ENCODE measurements around the gene OR51V1. TPM values are rescaled to one million over a fixed set of nuclear protein-coding genes. Genes with fewer than 3 reads are reported as not detected.

The OR51V1 gene
- total RNA-seq, 4 donors from 2014 or later, result not detected

DNA sequence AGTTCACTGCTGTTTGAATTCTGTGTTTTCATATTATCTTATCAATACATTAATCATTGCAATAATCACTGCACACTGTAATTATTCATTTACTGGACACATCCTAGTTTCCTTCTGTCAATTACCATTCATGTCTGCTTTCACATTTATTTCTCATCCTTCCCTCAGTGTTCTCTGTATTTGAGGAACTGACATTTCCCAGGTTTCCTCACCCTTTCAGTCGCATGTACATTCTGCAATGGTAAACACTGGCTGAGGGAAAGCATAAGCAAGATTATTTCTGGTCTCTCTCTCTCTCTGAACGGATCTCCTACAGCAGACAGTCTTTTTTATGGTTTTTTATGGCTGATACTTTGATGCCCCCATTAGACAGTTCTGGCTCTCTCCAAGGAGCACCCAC, 38.0 kb upstream of the OR51V1 start:
- H3K4me1 ChIP-seq, result no peaks in the 10 kb centered on the region
- no peak overlapping the region for H3K4me3 ChIP-seq
- intact Hi-C loops (cut with DNase I; ENCODE audit: low total_unique reads) (no loop called here), in situ Hi-C loops (cut with MboI; ENCODE audit: low pct_ligation_motif_present in 1 of 4, low pct_unique_long_range_greater_than_20kb in 1 of 4, low sequenced_read_pairs in 3 of 4) (no loop called here)
- no peak for DNase-seq
- H3K9me3 ChIP-seq, result no peaks in the 10 kb centered on the region
- no peak overlapping the region for H3K27ac ChIP-seq
- WGBS, 2 donors (ENCODE audit: low coverage in 1 of 2), result 15 to 27% methylated on average over 2 of the region's 2 CpGs
- no peaks in the 10 kb centered on the region for H3K27me3 ChIP-seq
- H3K36me3 ChIP-seq, result no peaks in the 10 kb centered on the region
- TF ChIP-seq EP300 (IDR thresholded peaks at IDR 0.05; ENCODE audit: low read depth) (no peak), POLR2AphosphoS5 (IDR thresholded peaks at IDR 0.05) (no peak), POLR2A (IDR thresholded peaks at IDR 0.05) (no peak)
- TF ChIP-seq, protein P1, sequence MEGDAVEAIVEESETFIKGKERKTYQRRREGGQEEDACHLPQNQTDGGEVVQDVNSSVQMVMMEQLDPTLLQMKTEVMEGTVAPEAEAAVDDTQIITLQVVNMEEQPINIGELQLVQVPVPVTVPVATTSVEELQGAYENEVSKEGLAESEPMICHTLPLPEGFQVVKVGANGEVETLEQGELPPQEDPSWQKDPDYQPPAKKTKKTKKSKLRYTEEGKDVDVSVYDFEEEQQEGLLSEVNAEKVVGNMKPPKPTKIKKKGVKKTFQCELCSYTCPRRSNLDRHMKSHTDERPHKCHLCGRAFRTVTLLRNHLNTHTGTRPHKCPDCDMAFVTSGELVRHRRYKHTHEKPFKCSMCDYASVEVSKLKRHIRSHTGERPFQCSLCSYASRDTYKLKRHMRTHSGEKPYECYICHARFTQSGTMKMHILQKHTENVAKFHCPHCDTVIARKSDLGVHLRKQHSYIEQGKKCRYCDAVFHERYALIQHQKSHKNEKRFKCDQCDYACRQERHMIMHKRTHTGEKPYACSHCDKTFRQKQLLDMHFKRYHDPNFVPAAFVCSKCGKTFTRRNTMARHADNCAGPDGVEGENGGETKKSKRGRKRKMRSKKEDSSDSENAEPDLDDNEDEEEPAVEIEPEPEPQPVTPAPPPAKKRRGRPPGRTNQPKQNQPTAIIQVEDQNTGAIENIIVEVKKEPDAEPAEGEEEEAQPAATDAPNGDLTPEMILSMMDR (IDR thresholded peaks at IDR 0.05), result no peak

DNA sequence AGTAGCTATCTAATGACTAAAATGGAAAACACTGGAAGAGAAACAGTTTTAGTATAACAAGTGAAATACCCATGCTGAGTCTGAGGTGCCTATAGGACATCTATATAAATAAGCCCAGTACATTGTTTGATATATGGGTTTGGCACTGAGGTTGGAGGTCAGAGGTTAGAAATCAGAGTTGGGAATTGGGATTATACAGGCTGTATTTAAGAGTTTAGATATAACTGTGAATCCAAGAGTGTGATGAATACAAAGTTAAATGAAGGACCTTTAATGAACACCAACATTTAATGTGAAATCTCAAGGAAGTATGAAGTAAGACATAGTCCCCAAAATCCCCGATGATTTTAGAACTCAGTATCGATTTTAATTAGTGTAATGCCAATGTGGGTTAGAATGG, 36.9 kb upstream of the OR51V1 start:
- intact Hi-C loops (cut with DNase I; ENCODE audit: low total_unique reads) (no loop called here), in situ Hi-C loops (cut with MboI; ENCODE audit: low pct_ligation_motif_present in 1 of 4, low pct_unique_long_range_greater_than_20kb in 1 of 4, low sequenced_read_pairs in 3 of 4) (no loop called here)
- TF ChIP-seq, protein P1 (IDR thresholded peaks at IDR 0.05), result no peak
- TF ChIP-seq POLR2A (IDR thresholded peaks at IDR 0.05), result no peak
- no peak for TF ChIP-seq EP300 (IDR thresholded peaks at IDR 0.05; ENCODE audit: low read depth)
- no peak for TF ChIP-seq POLR2AphosphoS5 (IDR thresholded peaks at IDR 0.05)
- Histone ChIP-seq H3K4me1 (no peaks in the 10 kb centered on the region), H3K27ac (no peak overlapping the region), H3K27me3 (no peaks in the 10 kb centered on the region), H3K36me3 (no peaks in the 10 kb centered on the region), H3K9me3 (no peaks in the 10 kb centered on the region), H3K4me3 (no peak overlapping the region)
- 92 to 96% methylated on average over 2 of the region's 2 CpGs for WGBS, 2 donors (ENCODE audit: low coverage in 1 of 2)
- no peak for DNase-seq

DNA sequence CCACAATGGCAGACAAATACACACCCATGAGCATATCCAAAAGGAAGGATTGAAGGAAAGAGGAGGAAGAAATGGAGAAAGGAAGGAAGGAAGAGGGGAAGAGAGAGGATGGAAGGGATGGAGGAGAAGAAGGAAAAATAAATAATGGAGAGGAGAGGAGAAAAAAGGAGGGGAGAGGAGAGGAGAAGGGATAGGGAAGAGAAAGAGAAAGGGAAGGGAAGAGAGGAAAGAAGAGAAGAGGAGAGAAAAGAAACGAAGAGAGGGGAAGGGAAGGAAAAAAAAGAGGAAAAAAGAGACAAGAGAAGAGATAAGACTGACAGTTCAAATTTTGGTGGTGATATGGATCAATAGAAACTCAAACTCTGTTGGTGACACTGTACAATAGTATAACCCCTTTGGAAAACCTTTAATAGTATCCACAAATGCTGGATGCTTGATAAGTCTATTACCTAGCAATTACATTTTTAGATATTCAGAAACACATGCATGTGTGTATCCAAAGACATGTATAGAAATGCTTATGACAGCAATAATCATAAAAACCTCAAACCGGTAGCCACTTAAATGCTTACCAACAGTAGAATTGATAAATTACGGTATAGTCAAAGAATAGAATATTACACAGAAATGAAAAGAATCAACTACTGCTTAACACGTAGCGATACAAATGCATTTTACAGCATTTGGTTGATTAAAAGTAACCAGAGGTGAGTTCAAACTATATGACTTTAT, 35.0 kb upstream of the OR51V1 start:
- Histone ChIP-seq H3K4me1 (no peaks in the 10 kb centered on the region), H3K27ac (no peak overlapping the region), H3K9me3 (no peaks in the 10 kb centered on the region), H3K4me3 (no peak overlapping the region), H3K36me3 (no peaks in the 10 kb centered on the region), H3K27me3 (no peaks in the 10 kb centered on the region)
- no peak for DNase-seq
- intact Hi-C loops (cut with DNase I; ENCODE audit: low total_unique reads), result no loop called here
- TF ChIP-seq, protein P1 (IDR thresholded peaks at IDR 0.05), result no peak
- TF ChIP-seq POLR2A (IDR thresholded peaks at IDR 0.05) (no peak), POLR2AphosphoS5 (IDR thresholded peaks at IDR 0.05) (no peak), EP300 (IDR thresholded peaks at IDR 0.05; ENCODE audit: low read depth) (no peak)
- in situ Hi-C loops (cut with MboI; ENCODE audit: low pct_ligation_motif_present in 1 of 4, low pct_unique_long_range_greater_than_20kb in 1 of 4, low sequenced_read_pairs in 3 of 4), result no loop called here
- WGBS, 2 donors (ENCODE audit: low coverage in 1 of 2), result 77 to 86% methylated on average over 5 of the region's 5 CpGs

DNA sequence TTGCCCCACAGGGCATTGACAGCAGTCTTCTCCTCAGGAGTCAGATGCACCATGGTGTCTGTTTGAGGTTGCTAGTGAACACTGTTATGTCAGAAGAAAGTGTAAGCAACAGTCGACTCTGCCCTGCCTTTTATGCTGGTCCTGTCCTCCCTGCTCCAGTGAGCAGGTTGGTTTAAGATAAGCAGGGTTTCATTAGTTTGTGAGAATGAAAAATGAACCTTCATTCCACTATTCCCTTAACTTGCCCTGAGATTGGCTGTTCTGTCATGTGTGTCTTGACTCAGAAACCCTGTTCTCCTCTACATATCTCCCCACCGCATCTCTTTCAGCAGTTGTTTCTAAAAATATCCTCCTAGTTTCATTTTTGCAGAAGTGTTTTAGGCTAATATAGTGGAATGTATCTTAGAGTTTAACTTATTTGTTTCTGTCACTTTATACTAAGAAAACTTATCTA, 33.9 kb upstream of the OR51V1 start, which contains the start of gene HBD:
TSS of gene HBD (minus strand) at position 103 of the 454 bp plus-strand sequence. CDS start at position 53, 50 bp downstream.
- in situ Hi-C loops (cut with MboI; ENCODE audit: low pct_ligation_motif_present in 1 of 4, low pct_unique_long_range_greater_than_20kb in 1 of 4, low sequenced_read_pairs in 3 of 4) (no loop called here), intact Hi-C loops (cut with DNase I; ENCODE audit: low total_unique reads) (no loop called here)
- no peaks in the 10 kb centered on the region for H3K9me3 ChIP-seq
- no peak within 1 kb of the TSS for H3K4me3 ChIP-seq
- no peaks in the 10 kb centered on the region for H3K27me3 ChIP-seq
- DNase-seq, result no peak
- no peaks in the 10 kb centered on the region for H3K36me3 ChIP-seq
- 41 to 75% methylated on average over 1 to 2 of the region's 2 CpGs for WGBS, 2 donors (ENCODE audit: low coverage in 1 of 2)
- H3K27ac ChIP-seq, result no peak within 1 kb of the TSS
- TF ChIP-seq POLR2AphosphoS5 (IDR thresholded peaks at IDR 0.05) (no peak), EP300 (IDR thresholded peaks at IDR 0.05; ENCODE audit: low read depth) (no peak), POLR2A (IDR thresholded peaks at IDR 0.05) (no peak)
- TF ChIP-seq, protein P1 (IDR thresholded peaks at IDR 0.05), result no peak
- H3K4me1 ChIP-seq, result no peaks in the 10 kb centered on the region

Data from transverse colon (tissue), 4 donors.